Activated CD4-positive, alpha-beta T cell treated with anti-CD3 and anti-CD28 coated beads for 48 hours (primary cell): ENCODE measurements around the gene PTPN3.

ENCODE experiments used
- DNase-seq: peaks from one replicate; pipeline ENCODE4 v3.0.0-alpha.2; 2020

Gene PTPN3

GRCh38 chr9:109421026-109421970 lies 76.8 kb downstream of the PTPN3 start:
- DNase-seq = no peak

GRCh38 chr9:109419531-109419930 lies 78.6 kb downstream of the PTPN3 start:
- no peak for DNase-seq

- DNase-seq = no peak
These were observed 79.3 kb downstream of the PTPN3 start for GRCh38 chr9:109418827-109419226.

- no peak for DNase-seq
These were observed 80.2 kb downstream of the PTPN3 start for GRCh38 chr9:109417585-109418544.

- no peak for DNase-seq
These were observed 81.1 kb downstream of the PTPN3 start for GRCh38 chr9:109417054-109417453.

- DNase-seq = peak; percentile 25
These were observed 81.9 kb downstream of the PTPN3 start for GRCh38 chr9:109416135-109416706.

- no peak for DNase-seq
These were observed 83.9 kb downstream of the PTPN3 start for GRCh38 chr9:109414125-109414785.

- DNase-seq = peak; percentile 51
These were observed 86.2 kb downstream of the PTPN3 start for GRCh38 chr9:109411798-109412352.

GRCh38 chr9:109411069-109411761 lies 86.9 kb downstream of the PTPN3 start:
- peak; percentile 6 for DNase-seq

- DNase-seq = peak; percentile 56
These were observed 88.2 kb downstream of the PTPN3 start for GRCh38 chr9:109409773-109410397.

GRCh38 chr9:109408759-109409462 lies 89.2 kb downstream of the PTPN3 start:
- DNase-seq = no peak

- no peak for DNase-seq
These were observed 94.3 kb downstream of the PTPN3 start for GRCh38 chr9:109403766-109404320.

- no peak for DNase-seq
These were observed 95.0 kb downstream of the PTPN3 start for GRCh38 chr9:109403116-109403515.

GRCh38 chr9:109401990-109402318 lies 96.2 kb downstream of the PTPN3 start:
- no peak for DNase-seq

GRCh38 chr9:109401169-109401989 lies 96.7 kb downstream of the PTPN3 start:
- DNase-seq = peak; percentile 66

- DNase-seq = no peak
These were observed 98.8 kb downstream of the PTPN3 start for GRCh38 chr9:109399258-109399767.

GRCh38 chr9:109391176-109391575 lies 106.9 kb downstream of the PTPN3 start:
- DNase-seq = no peak

GRCh38 chr9:109387856-109388255 lies 110.3 kb downstream of the PTPN3 start:
- DNase-seq = no peak

GRCh38 chr9:109387206-109387605 lies 110.9 kb downstream of the PTPN3 start:
- no peak for DNase-seq
